Hepatocyte (in vitro differentiated cells): ENCODE measurements around the gene COL2A1. TPM values are rescaled to one million over a fixed set of nuclear protein-coding genes. Genes with fewer than 3 reads are reported as not detected.

ENCODE experiments used
- DNase-seq: peaks from one replicate; pipeline ENCODE4 v3.0.0-alpha.2; 2016; ENCODE audit warnings: low spot score
- H2AFZ ChIP-seq: fragments of 200-600 bp; sonication (generic); 2 replicates; pipeline ENCODE4 v1.6.0; 2016; ENCODE audit warnings: antibody characterized with exemption, mild to moderate bottlenecking
- H3K27ac ChIP-seq: fragments of 200-600 bp; sonication (generic); 2 replicates; pipeline ENCODE4 v1.5.1; 2016; ENCODE audit warnings: mild to moderate bottlenecking
- H3K27me3 ChIP-seq: fragments of 200-600 bp; sonication (generic); 2 replicates; pipeline ENCODE4 v1.6.1; 2016
- H3K36me3 ChIP-seq: fragments of 200-600 bp; sonication (generic); replicated peaks from 2 replicates; pipeline ENCODE4 v1.5.1; 2016; ENCODE audit warnings: low read depth; ENCODE audit not compliant: insufficient read depth
- H3K4me1 ChIP-seq: fragments of 200-600 bp; sonication (generic); 2 replicates; pipeline ENCODE4 v1.5.1; 2016; ENCODE audit warnings: mild to moderate bottlenecking, moderate library complexity; ENCODE audit not compliant: insufficient read depth
- H3K4me2 ChIP-seq: fragments of 200-600 bp; sonication (generic); 2 replicates; pipeline ENCODE4 v1.6.0; 2016
- H3K4me3 ChIP-seq: fragments of 200-600 bp; sonication (generic); 2 replicates; pipeline ENCODE4 v1.5.1; 2016; ENCODE audit warnings: mild to moderate bottlenecking
- H3K79me2 ChIP-seq: fragments of 200-600 bp; sonication (generic); 2 replicates; pipeline ENCODE4 v1.6.0; 2017; ENCODE audit warnings: mild to moderate bottlenecking
- H3K9me2 ChIP-seq: fragments of 200-600 bp; sonication (generic); replicated peaks from 2 replicates; pipeline ENCODE4 v1.6.0; 2017; ENCODE audit warnings: mild to moderate bottlenecking; ENCODE audit not compliant: insufficient read depth
- H3K9me3 ChIP-seq: fragments of 200-600 bp; sonication (generic); 2 replicates; pipeline ENCODE4 v1.5.1; 2016; ENCODE audit warnings: low read depth, mild to moderate bottlenecking
- H4K20me1 ChIP-seq: fragments of 200-600 bp; sonication (generic); 2 replicates; pipeline ENCODE4 v1.6.0; 2016; ENCODE audit warnings: mild to moderate bottlenecking; ENCODE audit not compliant: insufficient read depth, poor library complexity, severe bottlenecking
- CTCF ChIP-seq: fragments of 200-600 bp; sonication (generic); IDR thresholded peaks from 2 replicates; pipeline ENCODE4 v1.5.1; 2016; ENCODE audit warnings: antibody characterized with exemption, mild to moderate bottlenecking; ENCODE audit not compliant: poor library complexity
- EZH2 ChIP-seq: fragments of 200-600 bp; sonication (generic); IDR thresholded peaks from 2 replicates; pipeline ENCODE4 v1.6.1; 2016; ENCODE audit warnings: antibody characterized with exemption, mild to moderate bottlenecking, borderline replicate concordance
- EZH2phosphoT487 ChIP-seq: fragments of 200-600 bp; sonication (generic); IDR thresholded peaks from one replicate; pipeline ENCODE4 v1.6.1; 2018; ENCODE audit warnings: antibody characterized with exemption, mild to moderate bottlenecking, low read depth, moderate library complexity; ENCODE audit not compliant: unreplicated experiment, severe bottlenecking
- WGBS: methylation state at CpG from one replicate; pipeline ENCODE4 v1.1.6; 2016; ENCODE audit warnings: low lambda C conversion rate; ENCODE audit errors: missing lambda C conversion rate; 5-methylcytosine and 5-hydroxymethylcytosine counted together
- polyA plus RNA-seq: library from polyadenylated mRNA; unstranded; fragments of >200 nt; fragmentation: Nextera tagmentation; extraction: Ambion mirVana; gene quantifications from 2 replicates; pipeline ENCODE4 v1.2.1, GENCODE V29; 2016
- total RNA-seq: library from RNA; depleted of rRNA; stranded (reverse); fragments of >200 nt; gene quantifications from 2 replicates; pipeline ENCODE4 v1.2.3, GENCODE V29; 2014

The COL2A1 gene
- total and polyA plus RNA-seq, 2 experiments from 2014 or later = 52.5 to 57.9 TPM

- H3K9me2 ChIP-seq = no peaks in the 10 kb centered on the region
- H3K4me1 ChIP-seq = peaks cover 6% of the 10 kb centered on the region
- H3K79me2 ChIP-seq = peaks cover 6% of the 10 kb centered on the region
- no peak overlapping the region for H3K4me3 ChIP-seq
- WGBS = 68% methylated on average over 5 of the region's 5 CpGs
- H4K20me1 ChIP-seq = no peaks in the 10 kb centered on the region
- TF ChIP-seq EZH2 (no peak), CTCF (no peak), EZH2phosphoT487 (no peak)
- H3K27me3 ChIP-seq = no peaks in the 10 kb centered on the region
- H3K9me3 ChIP-seq = no peaks in the 10 kb centered on the region
- H3K27ac ChIP-seq = no peak overlapping the region
- no peaks in the 10 kb centered on the region for H3K36me3 ChIP-seq
- H2AFZ ChIP-seq = no peak overlapping the region
- no peak for DNase-seq
- H3K4me2 ChIP-seq = no peak overlapping the region
Measured at GRCh38 chr12:47967461-47968321, 36.6 kb downstream of the COL2A1 start.

GRCh38 chr12:47965581-47965980 lies 38.7 kb downstream of the COL2A1 start:
- Histone ChIP-seq H3K4me3 (no peak overlapping the region), H3K4me2 (peak overlapping the region; percentile 45), H3K9me3 (no peaks in the 10 kb centered on the region), H3K79me2 (peaks cover 6% of the 10 kb centered on the region), H3K9me2 (no peaks in the 10 kb centered on the region), H3K27me3 (no peaks in the 10 kb centered on the region), H4K20me1 (no peaks in the 10 kb centered on the region), H3K4me1 (peaks cover 6% of the 10 kb centered on the region), H2AFZ (no peak overlapping the region), H3K27ac (peak overlapping the region; percentile 66), H3K36me3 (no peaks in the 10 kb centered on the region)
- WGBS = 92% methylated on average over 3 of the region's 3 CpGs
- TF ChIP-seq EZH2phosphoT487 (no peak), EZH2 (no peak), CTCF (no peak)
- no peak for DNase-seq

GRCh38 chr12:47964106-47964728 lies 40.1 kb downstream of the COL2A1 start:
- Histone ChIP-seq H3K9me2 (no peaks in the 10 kb centered on the region), H3K4me2 (peak overlapping the region; percentile 96), H3K36me3 (no peaks in the 10 kb centered on the region), H2AFZ (peak overlapping the region; percentile 89), H4K20me1 (no peaks in the 10 kb centered on the region), H3K9me3 (no peaks in the 10 kb centered on the region), H3K4me1 (peaks cover 6% of the 10 kb centered on the region), H3K79me2 (peaks cover 6% of the 10 kb centered on the region), H3K27me3 (no peaks in the 10 kb centered on the region), H3K4me3 (peak overlapping the region; percentile 65), H3K27ac (no peak overlapping the region)
- DNase-seq = peak; percentile 46
- 18% methylated on average over 18 of the region's 18 CpGs for WGBS
- TF ChIP-seq CTCF (no peak), EZH2 (no peak), EZH2phosphoT487 (no peak)
